Sigmoid colon (tissue), 7 donors: ENCODE results near the gene IFNGR1. TPM values are rescaled to one million over a fixed set of nuclear protein-coding genes. Genes with fewer than 3 reads are reported as not detected.

Source experiments
- DNase-seq: peaks from one replicate; pipeline ENCODE4 v3.0.0-alpha.2; 2019
- H3K27ac ChIP-seq, 4 donors: fragments of 200-600 bp; sonication (generic); one replicate each; pipeline ENCODE4 v1.5.1; 2016 to 2019; ENCODE audit warnings: mild to moderate bottlenecking in 1 of 4
- H3K27me3 ChIP-seq, 3 donors: fragments of 200-600 bp; sonication (generic); one replicate each; pipeline ENCODE4 v1.5.1; 2019; ENCODE audit warnings: mild to moderate bottlenecking in 1 of 3
- H3K36me3 ChIP-seq, 4 donors: fragments of 200-600 bp; sonication (generic); one replicate each; pipeline ENCODE4 v1.5.1; 2016 to 2019
- H3K4me1 ChIP-seq, 4 donors: fragments of 200-600 bp; sonication (generic); one replicate each; pipeline ENCODE4 v1.5.1; 2017 to 2019
- H3K4me3 ChIP-seq, 4 donors: fragments of 200-600 bp; sonication (generic); one replicate each; pipeline ENCODE4 v1.5.1; 2017 to 2019; ENCODE audit warnings: mild to moderate bottlenecking in 2 of 4, moderate library complexity in 1 of 4
- H3K9me3 ChIP-seq, 4 donors: fragments of 200-600 bp in 3 of 4; sonication (generic) in 3 of 4; one replicate each; pipeline versions ENCODE4 v1.5.1 to v1.6.1; 2013 to 2019
- CTCF ChIP-seq, 4 experiments: fragments of 450-650 bp in 3 of 4; fragments of 200-600 bp in 1 of 4; IDR thresholded peaks; one replicate each; pipeline ENCODE4 v1.5.1; 2016 to 2019; ENCODE audit warnings: antibody characterized with exemption in 4 of 4, mild to moderate bottlenecking in 3 of 4, moderate library complexity in 2 of 4
- EP300 ChIP-seq, 4 donors: sonication (generic); formaldehyde crosslinking; IDR thresholded peaks; one replicate each; pipeline ENCODE4 v1.6.1; 2017; ENCODE audit warnings: antibody characterized with exemption in 4 of 4
- POLR2A ChIP-seq, 2 donors: fragments of 450-650 bp; IDR thresholded peaks; one replicate each; pipeline ENCODE4 v1.6.1; 2016; ENCODE audit warnings: antibody characterized with exemption in 2 of 2, mild to moderate bottlenecking in 2 of 2, moderate library complexity in 2 of 2
- POLR2AphosphoS5 ChIP-seq, 4 donors: sonication (generic); formaldehyde crosslinking; IDR thresholded peaks; one replicate each; pipeline ENCODE4 v1.6.1; 2017; ENCODE audit warnings: antibody characterized with exemption in 4 of 4
- WGBS, 2 donors: extraction: QIAGEN DNeasy Blood & Tissue Kit; methylation state at CpG; one replicate each; pipeline ENCODE4 v1.1.7; 2013; 5-methylcytosine and 5-hydroxymethylcytosine counted together
- intact Hi-C: fragments of 100-400 bp; cut with DNase I; formaldehyde crosslinking; loops from one replicate; pipeline ENCODE4 v1.15.1; 2023
- polyA plus RNA-seq, 3 donors: library from polyadenylated mRNA; stranded (reverse); fragments of 200-250 nt; gene quantifications; one replicate each; pipeline ENCODE4 v1.2.3, GENCODE V29; 2013
- total RNA-seq, 4 donors: library from RNA; depleted of rRNA; stranded (reverse); fragments of >200 nt; gene quantifications; one replicate each; pipeline ENCODE4 v1.1.0, GENCODE V29; 2016
- donor health status: healthy with polysubstance abuse.
- donor health status: Bipolar disorder and iron deficiency.
- donor health status: healthy.

Gene IFNGR1
- total and polyA plus RNA-seq, 7 donors = 32.4 to 116 (median 60.9) TPM

GRCh38 chr6:137191236-137191635 is 27.9 kb downstream of the IFNGR1 start:
- intact Hi-C loops = no loop called here
- no peaks in the 10 kb centered on the region for H3K36me3 ChIP-seq
- 52 to 80% methylated on average over 3 of the region's 3 CpGs for WGBS, 2 donors

GRCh38 chr6:137190583-137191094 is 28.5 kb downstream of the IFNGR1 start:
- 89 to 91% methylated on average over 5 of the region's 5 CpGs for WGBS, 2 donors
- H3K4me3 ChIP-seq = no peak overlapping the region
- no peak for DNase-seq
- H3K27me3 ChIP-seq = no peaks in the 10 kb centered on the region
- H3K9me3 ChIP-seq = peaks cover 0 to under 1% (median 0%) of the 10 kb centered on the region in 4 donors
- no peak overlapping the region for H3K27ac ChIP-seq
- no peaks in the 10 kb centered on the region for H3K36me3 ChIP-seq
- TF ChIP-seq EP300 (IDR thresholded peaks at IDR 0.05) (no peak), POLR2A (IDR thresholded peaks at IDR 0.05) (no peak), POLR2AphosphoS5 (IDR thresholded peaks at IDR 0.05) (no peak), CTCF (IDR thresholded peaks at IDR 0.05) (no peak)
- intact Hi-C loops = no loop called here
- no peaks in the 10 kb centered on the region for H3K4me1 ChIP-seq

More at GRCh38 chr6:137191236-137191635, 27.9 kb downstream of the IFNGR1 start:
- H3K27ac ChIP-seq = no peak overlapping the region
- H3K27me3 ChIP-seq = no peaks in the 10 kb centered on the region
- no peak for DNase-seq
- no peaks in the 10 kb centered on the region for H3K9me3 ChIP-seq
- H3K4me1 ChIP-seq = no peaks in the 10 kb centered on the region
- TF ChIP-seq POLR2A (IDR thresholded peaks at IDR 0.05) (no peak), CTCF (IDR thresholded peaks at IDR 0.05) (no peak), POLR2AphosphoS5 (IDR thresholded peaks at IDR 0.05) (no peak), EP300 (IDR thresholded peaks at IDR 0.05) (no peak)
- no peak overlapping the region for H3K4me3 ChIP-seq

- H3K27me3 ChIP-seq = no peaks in the 10 kb centered on the region
- H3K4me3 ChIP-seq = no peak overlapping the region
- H3K9me3 ChIP-seq = peaks cover 0 to 8% (median 2%) of the 10 kb centered on the region in 4 donors
- no peak overlapping the region for H3K27ac ChIP-seq
- no peaks in the 10 kb centered on the region for H3K4me1 ChIP-seq
- no peak for DNase-seq
- intact Hi-C loops = no loop called here
- TF ChIP-seq CTCF (IDR thresholded peaks at IDR 0.05) = no peak
- no peak for TF ChIP-seq POLR2A (IDR thresholded peaks at IDR 0.05)
- no peak for TF ChIP-seq POLR2AphosphoS5 (IDR thresholded peaks at IDR 0.05)
- TF ChIP-seq EP300 (IDR thresholded peaks at IDR 0.05) = no peak
- 90 to 94% methylated on average over 5 of the region's 5 CpGs for WGBS, 2 donors
- H3K36me3 ChIP-seq = no peaks in the 10 kb centered on the region
Observed at GRCh38 chr6:137188855-137189254, 30.3 kb downstream of the IFNGR1 start.

- TF ChIP-seq POLR2A (IDR thresholded peaks at IDR 0.05) (no peak), EP300 (IDR thresholded peaks at IDR 0.05) (no peak), CTCF (IDR thresholded peaks at IDR 0.05) (no peak), POLR2AphosphoS5 (IDR thresholded peaks at IDR 0.05) (no peak)
- 89 to 95% methylated on average over 3 of the region's 3 CpGs for WGBS, 2 donors
- H3K9me3 ChIP-seq = peaks cover 0 to 8% (median 2%) of the 10 kb centered on the region in 4 donors
Observed at GRCh38 chr6:137185290-137185689, 33.9 kb downstream of the IFNGR1 start.

GRCh38 chr6:137182654-137183073 is 36.5 kb downstream of the IFNGR1 start:
- TF ChIP-seq POLR2AphosphoS5 (IDR thresholded peaks at IDR 0.05) (no peak), POLR2A (IDR thresholded peaks at IDR 0.05) (no peak), EP300 (IDR thresholded peaks at IDR 0.05) (no peak), CTCF (IDR thresholded peaks at IDR 0.05) (no peak)
- Histone ChIP-seq H3K4me1 (no peaks in the 10 kb centered on the region), H3K4me3 (no peak overlapping the region), H3K27ac (no peak overlapping the region), H3K27me3 (no peaks in the 10 kb centered on the region), H3K36me3 (no peaks in the 10 kb centered on the region), H3K9me3 (peaks cover 0 to 8% (median 2%) of the 10 kb centered on the region in 4 donors)
- DNase-seq = no peak
- intact Hi-C loops = no loop called here

More at GRCh38 chr6:137185290-137185689, 33.9 kb downstream of the IFNGR1 start:
- Histone ChIP-seq H3K4me1 (no peaks in the 10 kb centered on the region), H3K27me3 (no peaks in the 10 kb centered on the region), H3K4me3 (no peak overlapping the region), H3K27ac (no peak overlapping the region), H3K36me3 (no peaks in the 10 kb centered on the region)
- intact Hi-C loops = no loop called here
- DNase-seq = no peak
